Measurements from ENCODE around the gene TRIM4. TPM values are rescaled to one million over a fixed set of nuclear protein-coding genes. Genes with fewer than 3 reads are reported as not detected.
"Not testable (repeated sequence)": the region's sequence is repeated elsewhere in the genome, so short reads cannot be mapped to it uniquely, and the experiment has no call there.

TRIM4 gene
- total and polyA plus RNA-seq, 9 donors: 31.7 to 64.8 (median 45.1) TPM

- Histone ChIP-seq H3K27me3 (no peaks in the 10 kb centered on the region), H3K4me1 (ENCODE audit: insufficient read depth) (no peaks in the 10 kb centered on the region), H3K4me3 (no peak overlapping the region), H3K27ac (no peak overlapping the region), H3K36me3 (no peaks in the 10 kb centered on the region), H3K9me3 (no peaks in the 10 kb centered on the region)
- DNase-seq: no peak
- 36 to 53% (median 40%) methylated on average over 4 of the region's 4 CpGs for WGBS, 3 donors
- intact Hi-C loops (cut with DNase I): no loop called here
- TF ChIP-seq CTCF (IDR thresholded peaks at IDR 0.05): no peak
- no peak for TF ChIP-seq POLR2A (IDR thresholded peaks at IDR 0.05)
- TF ChIP-seq EP300 (IDR thresholded peaks at IDR 0.05): no peak
Observed at GRCh38 chr7:99944497-99945070, 25.3 kb upstream of the TRIM4 start.

GRCh38 chr7:99943641-99944496, 24.5 kb upstream of the TRIM4 start:
- intact Hi-C loops (cut with DNase I): no loop called here
- Histone ChIP-seq H3K27me3 (no peaks in the 10 kb centered on the region), H3K4me1 (ENCODE audit: insufficient read depth) (no peaks in the 10 kb centered on the region), H3K27ac (no peak overlapping the region), H3K4me3 (no peak overlapping the region), H3K36me3 (no peaks in the 10 kb centered on the region), H3K9me3 (no peaks in the 10 kb centered on the region)
- DNase-seq: no peak
- TF ChIP-seq CTCF (IDR thresholded peaks at IDR 0.05) (no peak), POLR2A (IDR thresholded peaks at IDR 0.05) (no peak), EP300 (IDR thresholded peaks at IDR 0.05) (no peak)
- 31 to 47% (median 38%) methylated on average over 14 of the region's 14 CpGs for WGBS, 3 donors

GRCh38 chr7:99938296-99938695, 19.0 kb upstream of the TRIM4 start:
- H3K36me3 ChIP-seq: no peaks in the 10 kb centered on the region
- intact Hi-C loops (cut with DNase I): no loop called here
- no peak for DNase-seq
- TF ChIP-seq CTCF (IDR thresholded peaks at IDR 0.05): no peak
- no peak for TF ChIP-seq EP300 (IDR thresholded peaks at IDR 0.05)
- TF ChIP-seq POLR2A (IDR thresholded peaks at IDR 0.05): no peak
- no peaks in the 10 kb centered on the region for H3K4me1 ChIP-seq (ENCODE audit: insufficient read depth)
- H3K27ac ChIP-seq: no peak overlapping the region
- no peak overlapping the region for H3K4me3 ChIP-seq
- no peaks in the 10 kb centered on the region for H3K27me3 ChIP-seq
- 91 to 95% (median 92%) methylated on average over 2 of the region's 2 CpGs for WGBS, 3 donors
- H3K9me3 ChIP-seq: no peaks in the 10 kb centered on the region

GRCh38 chr7:99935009-99935408, 15.7 kb upstream of the TRIM4 start:
- H3K36me3 ChIP-seq; H3K27me3 ChIP-seq; H3K27ac ChIP-seq; DNase-seq; H3K4me3 ChIP-seq; H3K4me1 ChIP-seq (ENCODE audit: insufficient read depth); intact Hi-C loops (cut with DNase I); H3K9me3 ChIP-seq: not testable (repeated sequence)
- 30 to 34% (median 32%) methylated on average over 4 of the region's 4 CpGs for WGBS, 3 donors

- no peak overlapping the region for H3K4me3 ChIP-seq
- WGBS, 3 donors: 72 to 85% (median 76%) methylated on average over 3 of the region's 3 CpGs
- DNase-seq: no peak
- no peaks in the 10 kb centered on the region for H3K9me3 ChIP-seq
- TF ChIP-seq EP300 (IDR thresholded peaks at IDR 0.05) (no peak), CTCF (IDR thresholded peaks at IDR 0.05) (no peak), POLR2A (IDR thresholded peaks at IDR 0.05) (no peak)
- no peaks in the 10 kb centered on the region for H3K4me1 ChIP-seq (ENCODE audit: insufficient read depth)
- intact Hi-C loops (cut with DNase I): no loop called here
- no peak overlapping the region for H3K27ac ChIP-seq
- H3K36me3 ChIP-seq: no peaks in the 10 kb centered on the region
- H3K27me3 ChIP-seq: no peaks in the 10 kb centered on the region
Observed at GRCh38 chr7:99930376-99930775, 11.0 kb upstream of the TRIM4 start.
